Activated naive CD4-positive, alpha-beta T cell treated with anti-CD3 and anti-CD28 coated beads, Interleukin-2, amount 50 U/mL, for 72 hours (primary cell): ENCODE results near the gene ZKSCAN5. TPM values are rescaled to one million over a fixed set of nuclear protein-coding genes. Genes with fewer than 3 reads are reported as not detected.
"Not testable (repeated sequence)": the region's sequence is repeated elsewhere in the genome, so short reads cannot be mapped to it uniquely, and the experiment has no call there.

Experiments
- ATAC-seq, 2 donors: fragments of 150-1000 bp; cut with Tn5 transposase; 2 replicates each; pipeline ENCODE4 v1.10.0; 2021; ENCODE audit warnings: mild to moderate bottlenecking in 2 of 2, moderate library complexity in 2 of 2
- DNase-seq, 2 donors: peaks; one replicate each; pipeline ENCODE4 v3.0.0; 2021 to 2022; ENCODE audit warnings: low spot score in 2 of 2
- H3K27ac Mint-ChIP-seq, 2 donors: one replicate each; pipeline ENCODE4 v1.8.0; 2022; ENCODE audit warnings: mild to moderate bottlenecking in 2 of 2, mixed read lengths in 2 of 2
- H3K36me3 Mint-ChIP-seq, 2 donors: one replicate each; pipeline ENCODE4 v1.8.0; 2022; ENCODE audit warnings: mixed read lengths in 2 of 2
- H3K9me3 Mint-ChIP-seq, 2 donors: one replicate each; pipeline ENCODE4 v1.8.0; 2022; ENCODE audit warnings: mixed read lengths in 2 of 2
- total RNA-seq, 2 donors: library from RNA; stranded (reverse); gene quantifications; one replicate each; pipeline ENCODE4 v1.2.3, GENCODE V29; 2022

Gene ZKSCAN5
- total RNA-seq, 2 donors from 2014 or later = 9.6 to 14.0 TPM

DNA sequence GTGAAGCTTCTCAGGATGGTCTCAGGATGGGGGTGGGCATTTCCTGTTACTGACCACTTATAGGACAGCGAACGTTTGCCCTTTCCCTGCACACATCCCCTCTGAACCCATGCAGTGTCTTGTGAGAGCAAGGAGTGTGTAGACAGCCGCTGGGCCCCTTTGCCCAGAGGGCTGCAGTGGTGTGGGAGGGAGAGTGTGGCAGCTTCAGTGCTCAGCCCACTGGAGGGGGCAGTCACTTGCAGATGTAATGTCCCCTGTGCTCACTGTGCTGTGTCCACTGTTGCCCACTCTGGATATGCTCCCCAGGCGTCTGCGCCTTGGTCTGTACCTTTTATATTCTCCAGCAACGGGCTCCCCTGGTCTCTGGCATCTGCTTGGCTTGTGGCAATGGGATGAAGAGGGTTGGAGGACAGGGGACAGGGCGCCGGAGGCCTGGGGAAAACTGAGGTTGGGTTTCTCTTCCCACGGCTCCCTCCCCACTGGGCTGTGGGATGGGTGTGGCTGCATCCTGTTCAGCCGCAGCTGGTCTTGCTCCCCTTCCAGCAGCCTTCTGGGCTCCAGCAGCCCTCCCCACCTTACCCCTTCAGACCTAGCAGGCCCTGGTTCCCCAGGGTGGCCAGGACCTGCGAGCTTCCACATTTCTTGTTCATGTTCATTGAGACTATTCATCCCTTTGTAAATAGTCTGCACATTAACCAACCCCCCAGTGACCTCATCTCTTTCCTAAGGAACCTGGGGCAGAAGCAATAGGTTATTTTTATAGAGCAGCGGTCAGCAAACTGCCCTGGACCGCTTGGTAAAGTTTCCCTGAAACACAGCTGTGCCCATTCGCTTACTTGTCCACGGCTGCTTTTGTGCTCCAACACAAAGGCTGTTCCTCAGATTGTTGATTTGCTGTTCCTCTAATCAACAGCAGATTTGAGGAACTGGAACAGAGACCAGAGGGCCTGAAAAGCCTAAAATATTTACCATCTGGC lies 25.7 kb upstream of the ZKSCAN5 start:
- ATAC-seq = peak in 1 of 2 donors; percentile 22
- H3K36me3 Mint-ChIP-seq = peaks cover 5 to 15% of the 10 kb centered on the region in 2 donors
- peak overlapping the region; percentile 53 to 90 for H3K27ac Mint-ChIP-seq

DNA sequence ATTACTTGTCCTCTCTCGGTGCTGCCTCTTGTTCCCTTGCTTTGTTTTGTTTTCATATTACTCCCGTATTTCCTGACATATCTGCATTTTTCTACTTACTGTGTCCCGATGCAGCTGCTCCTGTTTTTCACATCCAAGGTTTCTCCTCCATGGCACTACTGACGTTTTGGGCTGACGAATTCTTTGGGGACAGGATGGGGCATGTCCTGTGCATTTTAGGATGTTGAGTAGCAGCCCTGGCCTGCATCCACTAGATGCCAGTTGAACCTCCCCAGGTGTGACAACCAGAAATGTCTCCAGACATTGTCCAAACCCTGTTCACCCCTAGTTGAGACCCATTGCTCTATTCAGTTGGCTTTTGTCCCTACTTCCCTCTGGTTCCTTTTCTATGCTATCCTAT lies 19.4 kb upstream of the ZKSCAN5 start:
- Mint-ChIP-seq H3K27ac (peak overlapping the region; percentile 38 to 82), H3K36me3 (peaks cover 5 to 34% of the 10 kb centered on the region in 2 donors), H3K9me3 (peaks cover 0 to 5% of the 10 kb centered on the region in 2 donors)
- ATAC-seq = no peak
- DNase-seq = no peak

More for the DNA sequence above, 25.7 kb upstream of the ZKSCAN5 start:
- H3K9me3 Mint-ChIP-seq = no peaks in the 10 kb centered on the region
- DNase-seq = no peak

DNA sequence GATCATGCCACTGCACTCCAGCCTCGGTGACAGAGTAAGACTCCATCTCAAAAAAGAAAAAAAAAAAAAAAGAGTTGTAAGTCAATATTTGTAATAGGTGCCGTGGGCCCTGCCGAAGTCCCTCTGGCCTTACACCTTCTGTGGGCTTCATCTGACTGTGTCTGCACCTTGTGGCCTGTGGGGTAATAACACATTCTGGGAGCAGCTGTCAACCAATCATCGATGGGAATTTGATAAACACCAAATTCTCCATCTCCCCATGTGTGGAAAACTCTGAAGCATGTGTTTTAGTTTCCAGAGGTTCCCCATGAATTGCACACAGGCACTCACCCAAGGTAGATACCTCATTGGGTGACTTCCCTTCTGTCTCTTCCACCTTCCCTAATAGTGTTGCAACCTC lies 15.2 kb upstream of the ZKSCAN5 start:
- ATAC-seq = no peak
- H3K36me3 Mint-ChIP-seq = peaks cover 21 to 64% of the 10 kb centered on the region in 2 donors
- no peak overlapping the region for H3K27ac Mint-ChIP-seq

DNA sequence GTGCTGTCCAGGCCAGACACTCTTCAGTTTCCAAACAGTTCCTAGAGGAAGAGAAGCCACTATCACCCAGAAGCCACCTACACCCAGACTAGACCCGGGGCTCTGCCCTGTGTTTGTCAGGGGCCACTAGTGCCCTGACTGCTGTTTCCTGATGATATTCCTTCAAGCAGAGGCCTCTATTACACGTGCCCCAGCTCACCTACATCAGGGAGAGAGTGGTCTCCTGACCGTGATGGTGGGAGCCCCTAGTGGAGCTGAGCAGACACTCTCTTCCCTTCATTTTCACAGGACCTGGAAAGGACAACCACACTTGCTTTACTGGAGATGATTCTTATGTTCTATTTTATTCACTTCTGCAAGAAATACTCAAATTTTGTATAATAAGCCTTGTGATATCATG lies 13.6 kb upstream of the ZKSCAN5 start:
- DNase-seq (no peak), ATAC-seq (peak; percentile 16 to 18)
- H3K36me3 Mint-ChIP-seq = peaks cover 23 to 65% of the 10 kb centered on the region in 2 donors
- H3K27ac Mint-ChIP-seq = no peak overlapping the region
- peaks cover 16 to 17% of the 10 kb centered on the region in 2 donors for H3K9me3 Mint-ChIP-seq

More for the DNA sequence above, 15.2 kb upstream of the ZKSCAN5 start:
- DNase-seq = no peak
- H3K9me3 Mint-ChIP-seq = peaks cover 13 to 14% of the 10 kb centered on the region in 2 donors

DNA sequence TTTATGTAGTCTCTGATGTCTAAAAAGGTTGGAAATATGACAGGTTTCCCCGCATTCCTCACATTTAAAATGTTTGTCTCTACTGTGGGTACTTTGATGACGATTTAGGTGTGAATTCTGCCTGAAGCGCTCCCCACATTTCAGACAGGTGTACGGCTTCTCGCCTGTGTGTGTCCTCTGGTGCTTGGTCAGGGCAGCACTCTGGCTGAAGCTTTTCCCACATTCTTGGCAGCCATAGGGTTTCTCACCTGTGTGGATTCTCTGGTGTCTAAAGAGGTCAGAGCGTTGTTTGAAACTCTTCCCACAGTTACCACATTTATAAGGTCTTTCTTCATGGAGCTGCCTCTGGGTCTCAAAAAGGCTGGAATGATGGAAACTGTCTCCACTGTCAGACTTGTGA lies 10.6 kb upstream of the ZKSCAN5 start:
- DNase-seq (no peak), ATAC-seq (no peak)
- H3K9me3 Mint-ChIP-seq = peaks cover 16 to 17% of the 10 kb centered on the region in 2 donors
- H3K27ac Mint-ChIP-seq = peak overlapping the region in 1 of 2 donors; percentile 48
- peaks cover 44 to 74% of the 10 kb centered on the region in 2 donors for H3K36me3 Mint-ChIP-seq

DNA sequence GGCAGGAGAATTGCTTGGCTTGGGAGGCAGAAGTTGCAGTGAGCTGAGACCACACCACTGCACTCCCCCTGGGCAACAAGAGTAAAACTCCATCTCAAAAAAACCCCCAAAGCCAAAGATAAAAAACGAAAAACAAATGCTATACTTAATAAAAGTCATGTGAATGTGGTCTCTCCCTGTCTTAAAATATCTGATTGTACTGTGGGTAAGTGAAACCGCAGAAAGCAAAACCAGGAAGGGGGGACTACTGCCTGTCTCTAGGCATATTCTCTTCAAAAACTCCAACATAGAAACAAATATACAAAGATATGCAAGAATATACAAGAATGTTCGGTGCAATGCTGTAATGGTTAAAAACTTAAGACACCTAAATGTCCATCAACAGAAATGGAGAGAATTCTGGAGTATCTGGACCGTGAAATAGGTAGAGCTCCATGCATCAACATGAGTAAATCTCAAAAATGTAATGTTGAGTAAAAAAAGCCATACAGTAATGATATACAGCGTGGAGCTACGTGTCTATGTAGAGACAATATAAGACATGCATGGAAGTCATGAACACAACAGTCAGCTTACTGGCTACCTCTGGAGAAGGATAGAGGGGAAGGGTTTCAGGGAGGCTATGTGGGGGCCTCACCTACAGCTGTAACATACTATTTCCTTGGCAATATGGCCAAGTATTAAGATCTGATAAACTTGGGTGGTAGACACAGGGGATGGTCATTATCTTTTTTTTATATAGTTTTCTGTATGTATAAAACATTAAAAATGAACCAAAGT lies 6.5 kb upstream of the ZKSCAN5 start:
- ATAC-seq (no peak), DNase-seq (no peak)
- peaks cover 69 to 74% of the 10 kb centered on the region in 2 donors for H3K36me3 Mint-ChIP-seq
- peaks cover 19 to 21% of the 10 kb centered on the region in 2 donors for H3K9me3 Mint-ChIP-seq
- H3K27ac Mint-ChIP-seq = peak overlapping the region in 1 of 2 donors; percentile 100

DNA sequence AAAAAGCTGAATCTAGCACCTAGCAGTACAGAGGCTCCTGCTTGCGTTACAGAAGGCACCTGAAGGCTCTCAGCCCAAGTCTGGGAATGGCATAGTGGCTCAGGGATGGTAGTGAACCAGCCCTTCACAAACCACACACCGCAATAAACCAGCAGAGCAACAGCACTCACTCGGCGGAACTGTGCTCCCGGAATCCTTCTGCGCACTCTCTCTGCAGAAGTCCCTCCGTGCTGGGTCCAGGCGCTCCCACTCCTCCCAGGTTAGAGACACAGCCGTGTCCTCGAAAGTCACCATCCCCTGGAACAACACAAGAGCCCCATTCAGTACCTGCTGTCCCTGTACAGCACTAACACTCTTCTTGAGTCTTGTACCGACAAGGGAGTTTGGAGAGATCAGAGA lies 5.9 kb upstream of the ZKSCAN5 start:
- Mint-ChIP-seq H3K36me3 (peaks cover 63 to 69% of the 10 kb centered on the region in 2 donors), H3K9me3 (peaks cover 16 to 17% of the 10 kb centered on the region in 2 donors), H3K27ac (peak overlapping the region; percentile 99 to 100)
- ATAC-seq = no peak
- DNase-seq = no peak

DNA sequence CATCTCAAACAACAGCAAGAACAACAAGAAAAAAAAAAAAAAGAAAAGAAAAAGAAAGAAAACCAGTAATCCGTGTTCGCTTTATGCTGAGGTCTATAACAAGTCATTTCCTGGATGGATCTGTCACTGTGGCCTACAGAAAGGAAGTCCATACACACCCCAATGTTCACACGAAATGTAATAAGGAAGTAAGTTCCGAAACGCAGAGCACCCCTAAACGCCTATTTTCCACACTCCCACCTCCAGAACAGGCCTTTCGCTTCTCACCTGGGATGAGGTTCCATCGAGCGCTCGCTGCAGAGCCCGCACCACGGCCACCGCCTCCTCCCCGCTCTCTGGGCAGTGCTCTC lies 5.1 kb upstream of the ZKSCAN5 start:
- ATAC-seq = peak; percentile 42 to 64
- Mint-ChIP-seq H3K9me3 (peaks cover 8 to 9% of the 10 kb centered on the region in 2 donors), H3K36me3 (peaks cover 55 to 61% of the 10 kb centered on the region in 2 donors), H3K27ac (peak overlapping the region; percentile 99 to 100)
- no peak for DNase-seq

DNA sequence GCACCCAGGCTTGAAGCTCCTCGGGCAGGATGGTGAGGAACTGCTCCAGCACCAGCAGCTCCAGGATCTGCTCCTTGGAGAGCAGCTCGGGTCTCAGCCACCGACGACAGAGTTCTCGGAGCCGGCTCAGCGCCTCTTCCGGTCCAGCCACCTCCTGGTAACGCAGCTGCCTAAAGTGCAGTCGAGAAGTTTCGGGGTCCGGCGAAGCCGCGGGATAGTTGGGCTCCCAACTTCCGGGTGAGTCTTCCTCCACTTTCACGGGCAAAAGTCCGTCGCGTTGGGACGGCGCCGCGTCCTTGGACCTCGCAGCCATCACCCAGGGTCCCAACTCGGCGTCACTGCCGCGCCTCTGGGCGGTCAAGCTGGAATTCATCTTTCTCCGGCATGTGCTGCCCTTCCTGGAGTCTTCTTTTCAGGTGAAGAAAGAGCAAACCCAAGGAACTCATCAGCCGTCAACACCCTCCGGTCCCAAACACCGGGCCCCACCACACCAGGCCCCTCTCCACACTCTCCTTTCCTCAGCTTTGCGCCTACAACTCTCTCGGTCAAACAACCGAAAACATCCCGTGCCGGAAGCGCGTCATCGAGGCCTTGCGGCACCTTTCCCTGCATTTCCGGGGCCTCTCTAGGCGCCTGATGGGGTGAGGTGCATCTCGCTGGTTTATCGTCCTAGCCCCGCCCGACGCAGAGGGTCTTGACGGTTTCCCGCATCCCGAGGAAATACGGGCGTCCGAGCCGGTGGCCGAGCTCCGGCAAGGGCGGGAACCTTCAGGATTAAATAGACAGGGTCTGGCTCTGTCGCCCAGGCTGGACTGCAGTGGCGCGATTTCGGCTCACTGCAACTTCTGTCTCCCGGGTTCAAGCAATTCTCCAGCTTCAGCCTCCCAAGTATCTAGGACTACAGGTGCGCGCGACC lies 4.5 kb upstream of the ZKSCAN5 start, which contains the start of gene ZNF394:
TSS of gene ZNF394 (minus strand) at position 561 of the 916 bp plus-strand sequence. CDS start at position 373, 188 bp downstream.
- H3K27ac Mint-ChIP-seq = peak within 1 kb of the TSS; percentile 99 to 100
- peak; percentile 54 to 56 for ATAC-seq
- peaks cover 7% of the 10 kb centered on the region in 2 donors for H3K9me3 Mint-ChIP-seq
- peaks cover 49 to 54% of the 10 kb centered on the region in 2 donors for H3K36me3 Mint-ChIP-seq
- DNase-seq = peak; percentile 86 to 88

DNA sequence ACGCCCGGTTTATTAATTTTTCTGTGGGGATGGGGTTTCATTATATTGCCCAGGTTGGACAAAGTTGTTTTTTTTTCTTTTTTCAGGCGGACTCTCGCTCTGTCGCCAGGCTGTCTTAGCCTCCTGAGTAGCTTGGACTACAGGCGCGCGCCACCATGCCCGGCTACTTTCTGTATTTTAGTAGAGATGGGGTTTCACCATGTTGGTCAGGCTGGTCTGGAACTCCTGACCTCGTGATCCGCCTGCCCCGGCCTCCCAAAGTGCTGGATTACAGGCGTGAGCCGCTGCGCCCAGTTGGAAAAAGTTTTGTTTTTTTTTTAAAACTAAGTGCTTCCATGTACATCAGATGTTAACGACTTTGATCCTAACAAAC lies 3.8 kb upstream of the ZKSCAN5 start:
- Mint-ChIP-seq H3K36me3 (peaks cover 53 to 54% of the 10 kb centered on the region in 2 donors), H3K9me3 (peaks cover 7% of the 10 kb centered on the region in 2 donors), H3K27ac (peak overlapping the region; percentile 99 to 100)
- DNase-seq (no peak), ATAC-seq (no peak)

DNA sequence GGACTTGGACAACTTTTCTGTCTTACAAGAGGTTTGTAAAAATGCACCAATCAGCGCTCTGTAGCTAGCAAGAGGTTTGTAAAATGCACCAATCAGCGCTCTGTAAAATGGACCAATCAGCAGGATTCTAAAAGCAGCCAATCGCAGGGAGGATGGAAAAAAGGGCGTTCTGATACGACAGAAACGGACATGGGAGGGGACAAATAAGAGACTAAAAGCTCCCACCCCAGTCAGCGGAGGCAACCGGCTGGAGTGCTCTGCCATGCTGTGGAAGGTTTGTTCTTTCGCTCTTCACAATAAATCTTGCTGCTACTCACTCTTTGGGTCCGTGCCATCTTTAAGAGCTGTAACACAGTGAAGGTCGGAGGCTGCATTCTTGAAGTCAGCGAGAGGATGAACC lies 3.2 kb upstream of the ZKSCAN5 start:
- not testable (repeated sequence) for DNase-seq, H3K27ac Mint-ChIP-seq, H3K9me3 Mint-ChIP-seq, ATAC-seq
- peaks cover 49 to 57% of the 10 kb centered on the region in 2 donors for H3K36me3 Mint-ChIP-seq

DNA sequence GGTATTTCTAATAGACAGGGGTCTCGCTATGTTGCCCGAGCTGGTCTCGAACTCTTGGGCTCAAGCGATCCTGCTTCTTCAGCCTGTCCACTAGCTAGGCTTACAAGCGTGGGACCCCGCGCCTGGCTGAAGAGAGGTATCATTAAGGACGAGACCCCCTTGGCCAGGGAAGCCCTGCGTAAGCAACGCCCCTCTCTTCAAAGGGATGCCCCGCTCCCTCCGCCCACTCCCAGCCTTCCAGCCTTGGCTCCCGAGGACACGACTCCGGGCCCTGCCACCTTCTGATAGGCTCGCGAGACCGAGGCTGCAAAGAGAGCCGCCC lies 220 bp upstream of the ZKSCAN5 start:
- Mint-ChIP-seq H3K36me3 (peaks cover 30 to 40% of the 10 kb centered on the region in 2 donors), H3K27ac (peak overlapping the region; percentile 89 to 99)
- ATAC-seq = peak; percentile 88

DNA sequence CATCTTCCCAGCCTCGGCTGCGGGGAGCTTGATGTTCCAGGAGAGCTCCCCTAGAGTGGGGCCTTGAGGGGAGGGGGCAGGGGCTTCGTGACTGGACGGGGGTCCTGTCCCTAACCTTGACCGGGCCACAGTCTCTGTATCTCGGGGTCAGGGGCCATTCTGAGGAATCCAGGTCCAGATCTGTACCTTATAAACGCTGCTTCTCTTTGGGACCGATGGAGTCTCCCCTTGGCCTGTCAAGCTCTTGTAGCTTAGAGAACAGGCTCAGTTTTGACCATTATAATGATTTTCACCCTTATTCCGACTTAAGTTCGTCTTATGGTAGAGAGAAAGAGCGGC lies 831 bp downstream of the ZKSCAN5 start:
- DNase-seq (no peak), ATAC-seq (no peak)
- Mint-ChIP-seq H3K27ac (peak overlapping the region; percentile 89 to 99), H3K36me3 (peaks cover 20 to 30% of the 10 kb centered on the region in 2 donors), H3K9me3 (peaks cover 7% of the 10 kb centered on the region in 2 donors)

More for the DNA sequence above, 220 bp upstream of the ZKSCAN5 start:
- H3K9me3 Mint-ChIP-seq = peaks cover 7% of the 10 kb centered on the region in 2 donors
- DNase-seq = no peak

DNA sequence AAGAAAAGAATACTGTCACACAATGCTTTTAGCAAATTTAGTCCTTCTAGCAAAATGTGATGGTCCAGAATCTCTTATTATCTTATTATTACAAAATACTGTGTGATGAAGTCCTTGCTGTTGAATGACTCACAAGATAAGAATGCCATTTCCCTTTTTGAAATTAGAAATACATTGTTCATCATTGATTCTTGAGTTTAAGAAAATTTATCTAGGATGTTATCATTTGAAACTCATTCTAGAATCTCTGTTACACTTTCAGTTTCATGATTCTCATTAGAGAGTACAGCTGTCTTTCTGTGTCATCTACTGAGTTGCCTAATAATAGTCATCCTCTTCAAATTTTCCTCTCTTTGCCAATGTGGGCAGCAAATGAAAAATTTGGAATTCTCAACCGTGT lies 9.6 kb downstream of the ZKSCAN5 start:
- Mint-ChIP-seq H3K9me3 (no peaks in the 10 kb centered on the region), H3K27ac (no peak overlapping the region), H3K36me3 (peaks cover 8 to 15% of the 10 kb centered on the region in 2 donors)
- DNase-seq (no peak), ATAC-seq (no peak)

DNA sequence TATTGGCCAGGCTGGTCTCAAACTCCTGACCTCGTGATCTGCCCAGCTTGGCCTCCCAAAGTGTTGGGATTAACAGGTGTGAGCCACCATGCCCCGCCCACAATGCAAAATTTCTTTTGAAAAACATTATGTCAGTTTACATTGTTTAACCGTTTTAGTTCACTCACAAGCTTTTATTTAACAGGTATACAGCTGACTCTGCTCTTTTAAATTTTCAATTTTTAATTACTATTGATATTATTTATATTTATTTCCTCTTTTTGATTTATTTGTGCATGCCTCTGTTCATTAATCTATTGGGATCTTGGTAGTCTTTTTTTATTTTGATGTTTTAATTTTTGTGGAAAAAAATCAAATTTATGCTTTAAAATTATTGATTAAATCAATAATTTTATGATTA lies 16.9 kb downstream of the ZKSCAN5 start:
- DNase-seq = no peak
- no peaks in the 10 kb centered on the region for H3K9me3 Mint-ChIP-seq
- ATAC-seq = no peak
- peaks cover 12 to 28% of the 10 kb centered on the region in 2 donors for H3K36me3 Mint-ChIP-seq
- H3K27ac Mint-ChIP-seq = no peak overlapping the region
